ENCODE measurements around the gene VRK1.
"Not testable (repeated sequence)": the region's sequence is repeated elsewhere in the genome, so short reads cannot be mapped to it uniquely, and the experiment has no call there.

The VRK1 gene

GRCh38 chr14:96754845-96755184, 42.4 kb upstream of the VRK1 start:
- TF ChIP-seq, protein P1, sequence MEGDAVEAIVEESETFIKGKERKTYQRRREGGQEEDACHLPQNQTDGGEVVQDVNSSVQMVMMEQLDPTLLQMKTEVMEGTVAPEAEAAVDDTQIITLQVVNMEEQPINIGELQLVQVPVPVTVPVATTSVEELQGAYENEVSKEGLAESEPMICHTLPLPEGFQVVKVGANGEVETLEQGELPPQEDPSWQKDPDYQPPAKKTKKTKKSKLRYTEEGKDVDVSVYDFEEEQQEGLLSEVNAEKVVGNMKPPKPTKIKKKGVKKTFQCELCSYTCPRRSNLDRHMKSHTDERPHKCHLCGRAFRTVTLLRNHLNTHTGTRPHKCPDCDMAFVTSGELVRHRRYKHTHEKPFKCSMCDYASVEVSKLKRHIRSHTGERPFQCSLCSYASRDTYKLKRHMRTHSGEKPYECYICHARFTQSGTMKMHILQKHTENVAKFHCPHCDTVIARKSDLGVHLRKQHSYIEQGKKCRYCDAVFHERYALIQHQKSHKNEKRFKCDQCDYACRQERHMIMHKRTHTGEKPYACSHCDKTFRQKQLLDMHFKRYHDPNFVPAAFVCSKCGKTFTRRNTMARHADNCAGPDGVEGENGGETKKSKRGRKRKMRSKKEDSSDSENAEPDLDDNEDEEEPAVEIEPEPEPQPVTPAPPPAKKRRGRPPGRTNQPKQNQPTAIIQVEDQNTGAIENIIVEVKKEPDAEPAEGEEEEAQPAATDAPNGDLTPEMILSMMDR (conservative IDR thresholded peaks at IDR 0.05), result no peak
- H3K27ac ChIP-seq, result no peak overlapping the region

DNA sequence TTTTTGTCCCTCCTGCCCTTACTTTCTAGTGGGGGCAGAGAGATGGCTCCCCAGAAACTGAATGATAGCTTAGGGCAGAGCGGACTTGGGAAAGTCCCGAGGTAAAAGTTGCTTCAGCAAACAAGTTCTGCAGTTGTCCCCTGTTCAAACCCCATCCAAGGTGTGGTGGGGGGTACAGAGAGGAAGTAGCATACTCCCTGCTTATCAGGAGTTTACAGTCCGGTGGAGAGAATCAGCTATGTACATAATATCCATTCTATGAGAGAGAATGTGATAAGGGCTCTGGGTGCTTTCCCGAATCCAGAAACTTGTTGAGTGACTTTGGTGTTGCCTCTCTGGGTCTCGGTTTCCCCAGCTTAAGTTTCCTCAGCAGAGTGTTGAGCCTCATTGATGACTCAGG, 40.4 kb upstream of the VRK1 start:
- H3K27ac ChIP-seq, result no peak overlapping the region
- TF ChIP-seq, protein P1 (conservative IDR thresholded peaks at IDR 0.05), result no peak

- TF ChIP-seq, protein P1 (conservative IDR thresholded peaks at IDR 0.05), result no peak
- no peak overlapping the region for H3K27ac ChIP-seq
Observed at GRCh38 chr14:96757456-96757855, 39.7 kb upstream of the VRK1 start.

GRCh38 chr14:96761066-96761465, 36.1 kb upstream of the VRK1 start:
- TF ChIP-seq, protein P1 (conservative IDR thresholded peaks at IDR 0.05), result no peak
- H3K27ac ChIP-seq, result no peak overlapping the region

GRCh38 chr14:96762650-96763049, 34.5 kb upstream of the VRK1 start:
- TF ChIP-seq, protein P1 (conservative IDR thresholded peaks at IDR 0.05), result no peak

GRCh38 chr14:96764012-96764411, 33.2 kb upstream of the VRK1 start:
- TF ChIP-seq, protein P1 (conservative IDR thresholded peaks at IDR 0.05), result no peak
- H3K27ac ChIP-seq, result no peak overlapping the region

More at GRCh38 chr14:96762650-96763049, 34.5 kb upstream of the VRK1 start:
- H3K27ac ChIP-seq, result no peak overlapping the region

DNA sequence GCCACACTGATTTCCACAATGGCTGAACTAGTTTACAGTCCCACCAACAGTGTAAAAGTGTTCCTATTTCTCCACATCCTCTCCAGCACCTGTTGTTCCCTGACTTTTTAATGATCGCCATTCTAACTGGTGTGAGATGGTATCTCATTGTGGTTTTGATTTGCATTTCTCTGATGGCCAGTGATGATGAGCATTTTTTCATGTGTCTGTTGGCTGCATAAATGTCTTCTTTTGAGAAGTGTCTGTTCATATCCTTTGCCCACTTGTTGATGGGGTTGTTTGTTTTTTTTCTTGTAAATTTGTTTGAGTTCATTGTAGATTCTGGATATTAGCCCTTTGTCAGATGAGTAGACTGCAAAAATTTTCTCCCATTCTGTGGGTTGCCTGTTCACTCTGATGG, 32.0 kb upstream of the VRK1 start:
- H3K27ac ChIP-seq, result not testable (repeated sequence)

DNA sequence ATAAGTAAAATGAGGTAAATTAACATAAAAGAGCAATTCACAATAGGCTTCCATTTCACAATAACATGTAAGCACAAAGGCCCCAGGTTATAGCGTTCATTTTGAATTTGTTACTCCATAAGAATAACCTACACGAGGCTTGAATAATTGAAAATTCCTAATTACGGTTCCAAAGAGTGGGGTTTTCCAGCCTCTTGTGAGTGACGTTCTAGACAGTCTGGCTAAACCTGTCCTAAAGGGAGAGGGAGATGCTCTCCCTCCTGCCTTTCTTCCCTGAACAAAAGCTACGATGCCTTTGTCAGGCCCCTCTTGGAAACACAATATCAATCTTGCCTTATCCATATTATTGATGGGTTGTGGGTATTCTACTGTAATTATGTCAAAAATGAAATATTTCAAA, 24.3 kb upstream of the VRK1 start:
- no peak overlapping the region for H3K27ac ChIP-seq

More for the DNA sequence above, 24.3 kb upstream of the VRK1 start:
- TF ChIP-seq, protein P1 (conservative IDR thresholded peaks at IDR 0.05), result no peak

Measured in VCaP (cell line).